Caki2 (cell line): Measurements from ENCODE around the gene OR8B4. TPM values are rescaled to one million over a fixed set of nuclear protein-coding genes. Genes with fewer than 3 reads are reported as not detected.
"Not testable (repeated sequence)": the region's sequence is repeated elsewhere in the genome, so short reads cannot be mapped to it uniquely, and the experiment has no call there.

Experiments used
- DNase-seq: peaks from one replicate; pipeline ENCODE4 v3.0.0-alpha.2; 2015; ENCODE audit warnings: low read depth
- in situ Hi-C: cut with HindIII; loops from 2 replicates; pipeline ENCODE4 v1.10.0; 2016; ENCODE audit warnings: low sequenced_read_pairs, low pct_unique_long_range_greater_than_20kb, mixed read lengths
- total RNA-seq: library from RNA; depleted of rRNA; stranded (reverse); fragments of >200 nt; shearing (Covaris generic); gene quantifications from 2 replicates; pipeline ENCODE4 v1.2.3, GENCODE V29; 2014; ENCODE audit warnings: low replicate concordance; rRNA removed

The OR8B4 gene, protein sequence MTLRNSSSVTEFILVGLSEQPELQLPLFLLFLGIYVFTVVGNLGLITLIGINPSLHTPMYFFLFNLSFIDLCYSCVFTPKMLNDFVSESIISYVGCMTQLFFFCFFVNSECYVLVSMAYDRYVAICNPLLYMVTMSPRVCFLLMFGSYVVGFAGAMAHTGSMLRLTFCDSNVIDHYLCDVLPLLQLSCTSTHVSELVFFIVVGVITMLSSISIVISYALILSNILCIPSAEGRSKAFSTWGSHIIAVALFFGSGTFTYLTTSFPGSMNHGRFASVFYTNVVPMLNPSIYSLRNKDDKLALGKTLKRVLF
- not detected in 2 replicates for total RNA-seq

DNA sequence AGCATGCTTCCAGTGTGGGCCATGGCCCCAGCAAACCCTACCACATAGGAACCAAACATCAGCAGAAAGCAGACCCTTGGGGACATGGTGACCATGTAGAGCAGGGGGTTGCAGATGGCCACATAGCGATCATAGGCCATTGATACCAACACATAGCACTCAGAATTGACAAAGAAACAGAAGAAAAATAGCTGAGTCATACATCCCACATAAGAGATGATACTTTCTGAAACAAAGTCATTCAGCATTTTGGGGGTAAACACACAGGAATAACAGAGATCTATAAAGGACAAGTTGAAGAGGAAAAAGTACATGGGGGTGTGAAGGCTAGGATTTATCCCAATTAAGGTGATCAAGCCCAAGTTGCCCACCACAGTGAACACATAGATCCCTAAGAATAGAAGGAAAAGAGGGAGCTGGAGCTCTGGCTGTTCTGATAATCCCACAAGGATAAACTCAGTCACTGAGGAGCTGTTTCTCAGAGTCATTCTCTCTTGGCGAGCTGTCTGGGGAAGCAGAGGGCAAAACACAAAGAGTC, at the start of gene OR8B4:
Gene OR8B4 (minus strand): TSS at position 488 of the 538 bp plus-strand sequence. CDS start 0 bp downstream, at position 488.
- in situ Hi-C loops, result no loop called here
- no peak for DNase-seq

DNA sequence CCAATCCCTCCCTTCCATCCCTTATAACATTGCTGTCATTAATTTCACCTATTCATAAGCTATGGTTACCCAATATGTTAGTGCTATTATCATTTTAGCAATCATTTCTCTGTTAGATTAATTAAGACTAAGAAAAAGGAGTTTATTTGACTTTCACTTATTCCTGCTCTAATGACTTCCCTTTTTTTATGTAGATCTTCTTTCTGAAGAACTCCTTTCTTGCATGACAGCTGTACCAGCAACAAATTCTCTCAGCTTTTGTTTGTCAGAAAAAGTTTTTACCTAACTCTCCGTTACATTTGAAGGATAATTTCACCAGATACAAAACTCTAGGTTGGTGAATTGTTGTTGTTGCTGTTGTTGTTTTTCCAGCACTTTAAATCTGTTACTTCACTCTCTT, 49.4 kb upstream of the OR8B4 start:
- no peak for DNase-seq

DNA sequence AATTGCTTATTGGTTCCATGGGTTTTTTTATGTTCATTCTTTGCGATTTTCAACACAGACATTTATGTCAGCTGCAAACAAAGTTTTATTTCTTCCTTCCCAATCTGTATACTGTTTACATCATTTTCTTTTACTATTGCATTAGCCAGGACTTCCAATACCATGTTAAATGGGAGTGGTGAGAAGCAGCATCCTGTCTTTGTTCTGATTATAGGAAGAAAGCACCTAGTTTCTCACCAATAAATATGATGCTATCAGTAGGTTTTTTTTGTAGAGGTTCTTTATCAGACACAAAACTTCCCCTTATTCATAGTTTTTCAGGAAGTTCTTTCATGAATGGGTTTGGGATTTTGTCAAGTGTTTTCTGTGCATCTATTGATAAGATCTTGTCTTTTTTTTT, 48.8 kb upstream of the OR8B4 start:
- in situ Hi-C loops, result no loop called here
- no peak for DNase-seq

More for the DNA sequence above, 49.4 kb upstream of the OR8B4 start:
- in situ Hi-C loops, result no loop called here

DNA sequence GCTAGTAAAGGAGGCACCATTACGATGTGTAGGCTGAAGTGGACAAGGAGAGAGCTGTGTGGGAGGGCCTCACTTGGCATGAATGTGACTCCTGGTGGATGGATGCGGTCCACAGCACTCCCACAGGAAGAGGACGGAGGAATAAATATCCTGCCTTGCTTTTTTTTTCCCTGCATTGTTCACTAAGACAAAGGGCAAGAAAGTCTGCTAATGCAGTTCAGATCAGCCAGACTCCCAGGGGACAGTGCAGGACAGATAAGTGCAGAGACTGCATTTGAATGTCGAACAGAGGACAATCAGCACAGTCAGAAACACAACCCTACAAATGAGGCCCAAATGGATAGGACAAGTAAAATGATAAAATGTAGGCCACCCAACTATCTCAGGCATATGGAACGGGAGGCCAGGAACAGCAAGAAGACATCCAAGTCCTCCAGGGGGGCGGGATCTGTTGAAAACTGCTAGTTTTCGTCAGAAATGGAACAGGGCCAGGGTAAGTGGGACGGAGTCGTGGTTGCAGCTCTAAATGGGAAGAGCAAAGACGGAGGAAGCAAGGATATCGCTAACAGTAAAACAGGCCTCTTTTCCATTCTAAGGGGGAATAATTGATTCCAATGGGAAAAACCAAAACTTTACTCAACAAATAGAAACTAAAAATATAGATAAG, 46.0 kb upstream of the OR8B4 start:
- DNase-seq, result no peak
- in situ Hi-C loops, result no loop called here

DNA sequence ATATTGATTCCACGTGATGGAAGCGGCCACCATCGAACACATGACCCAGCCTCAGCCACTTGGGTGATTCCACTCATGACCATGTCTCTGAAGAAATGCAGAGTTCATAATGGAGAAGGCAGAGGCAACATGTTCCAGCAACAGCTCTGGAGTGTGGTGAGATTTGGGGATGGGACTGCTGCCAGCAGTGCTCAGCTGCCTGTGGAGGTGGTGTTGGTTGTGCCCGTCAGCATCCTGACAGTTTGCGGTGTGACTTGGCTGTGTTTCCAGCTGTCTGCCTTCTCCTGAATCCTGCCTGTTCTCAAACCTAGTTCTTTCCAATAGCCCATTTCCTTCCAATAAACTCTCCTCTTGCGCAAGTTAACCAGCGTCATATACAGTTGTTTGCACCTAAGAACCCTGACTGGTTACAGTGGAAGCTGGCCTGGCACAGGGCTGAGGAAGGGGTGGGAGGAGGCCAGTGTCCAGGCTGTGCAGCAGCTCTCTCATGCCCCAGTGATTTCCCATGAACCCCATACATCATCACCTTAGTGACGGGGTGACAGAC, 42.8 kb upstream of the OR8B4 start:
- in situ Hi-C loops, result no loop called here
- no peak for DNase-seq

DNA sequence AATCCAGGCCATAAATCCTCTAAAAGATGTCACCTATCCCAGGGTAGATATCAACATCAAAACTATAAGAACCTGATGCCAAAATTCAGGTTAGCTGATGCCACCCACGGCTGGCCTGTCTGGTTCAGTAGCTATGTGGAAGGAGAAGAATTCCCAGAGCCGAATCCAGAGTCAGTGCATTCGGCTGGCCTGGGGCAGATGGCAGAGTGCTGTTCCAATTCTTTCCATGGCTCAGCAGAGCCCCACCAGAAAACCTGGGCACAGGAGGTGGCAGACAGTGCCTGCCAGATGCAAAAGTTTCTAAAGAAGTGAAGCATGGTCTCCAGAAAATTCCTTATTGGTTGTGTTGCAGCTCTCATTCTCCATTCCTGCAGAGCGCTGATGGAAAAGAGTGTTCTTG, 40.7 kb upstream of the OR8B4 start:
- in situ Hi-C loops, result no loop called here
- no peak for DNase-seq

DNA sequence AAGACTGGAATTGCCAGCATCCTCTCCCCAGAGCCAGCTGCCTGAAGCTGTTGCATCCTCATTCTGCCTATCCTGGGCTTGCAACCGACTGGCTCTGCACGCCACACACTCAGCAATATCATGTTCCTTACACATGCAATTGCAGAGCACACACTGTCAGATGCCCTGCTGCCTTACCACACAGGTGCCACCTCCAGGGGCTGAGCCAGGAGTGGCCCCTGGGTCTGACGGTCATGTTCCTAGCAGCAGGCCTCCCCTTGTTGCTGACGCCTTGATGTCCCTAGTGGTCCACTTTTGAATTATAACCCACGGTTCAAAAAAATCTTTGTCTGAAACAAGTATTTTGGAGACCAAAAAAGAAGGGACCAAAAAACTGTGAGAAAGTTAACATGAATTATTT, 39.3 kb upstream of the OR8B4 start:
- no peak for DNase-seq
- in situ Hi-C loops, result no loop called here

DNA sequence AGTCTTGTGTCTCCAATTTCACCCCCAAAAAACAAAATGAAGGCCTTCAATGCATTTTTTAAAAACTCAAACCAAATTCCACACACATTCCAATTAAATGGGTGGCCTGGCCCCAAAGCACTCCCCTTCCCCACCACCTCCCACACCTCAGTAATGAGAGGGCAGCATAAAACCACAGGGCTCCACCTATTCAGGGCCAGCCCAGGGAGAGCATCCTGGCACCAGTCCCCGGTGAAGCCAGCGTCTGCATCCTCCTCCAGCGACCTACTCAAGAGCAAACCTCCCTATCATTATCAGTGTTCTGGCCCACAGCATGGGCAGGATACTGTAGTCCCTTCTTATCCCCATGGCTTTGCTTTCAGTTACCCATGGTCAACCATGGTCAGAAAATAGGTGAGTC, 38.7 kb upstream of the OR8B4 start:
- no peak for DNase-seq
- in situ Hi-C loops, result no loop called here

DNA sequence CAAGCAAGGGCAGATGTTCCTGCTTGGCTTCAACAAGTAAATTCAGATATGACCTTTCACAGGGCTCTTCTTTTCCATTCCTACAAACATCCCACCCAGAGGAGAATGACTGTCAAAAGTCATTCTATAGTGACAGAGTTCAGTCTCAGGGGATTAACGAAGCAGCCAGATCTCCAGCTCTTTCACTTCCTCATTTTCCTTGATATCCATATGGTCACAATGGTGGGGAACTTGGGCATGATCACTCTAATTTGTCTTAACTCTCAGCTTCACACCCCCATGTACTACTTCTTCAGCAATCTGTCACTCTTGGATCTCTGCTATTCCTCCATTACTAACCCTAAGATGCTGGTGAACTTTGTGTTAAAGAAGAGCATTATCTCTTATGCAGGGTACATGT, 35.8 kb upstream of the OR8B4 start:
- in situ Hi-C loops, result no loop called here
- no peak for DNase-seq

DNA sequence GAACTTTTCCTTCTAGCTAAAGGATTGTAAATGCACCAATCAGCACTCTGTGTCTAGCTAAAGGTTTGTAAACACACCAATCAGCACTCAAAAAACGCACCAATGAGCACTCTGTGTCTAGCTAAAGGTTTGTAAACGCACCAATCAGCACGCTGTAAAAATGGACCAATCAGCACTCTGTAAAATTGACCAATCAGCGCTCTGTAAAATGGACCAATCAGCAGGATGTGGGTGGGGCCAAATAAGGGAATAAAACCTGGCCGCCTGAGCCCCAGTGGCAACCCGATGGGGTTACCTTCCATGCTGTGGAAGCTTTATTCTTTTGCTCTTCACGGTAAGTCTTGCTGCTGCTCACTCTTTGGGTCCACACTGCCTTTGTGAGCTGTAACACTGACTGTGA, 34.7 kb upstream of the OR8B4 start:
- DNase-seq, in situ Hi-C loops: not testable (repeated sequence)

DNA sequence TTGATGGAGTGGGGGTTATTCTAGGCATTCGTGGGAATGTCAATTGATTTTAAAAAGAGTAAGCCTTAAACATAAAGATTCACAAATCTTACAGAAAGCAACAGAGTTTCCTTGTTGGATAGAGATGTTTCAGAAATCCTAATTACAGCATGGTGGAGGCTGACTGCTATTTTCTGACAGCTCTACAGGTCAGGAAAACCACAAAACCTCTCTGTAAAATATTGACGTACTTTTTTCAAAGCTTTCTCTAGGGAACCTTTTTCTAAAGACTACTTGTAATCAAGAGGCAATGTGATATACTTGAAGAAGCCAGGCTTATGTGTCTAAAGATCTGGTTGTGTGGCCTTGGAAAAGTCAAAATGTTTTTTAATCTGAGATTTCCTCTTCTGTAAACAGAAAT, 29.9 kb upstream of the OR8B4 start:
- in situ Hi-C loops, result no loop called here
- DNase-seq, result no peak

DNA sequence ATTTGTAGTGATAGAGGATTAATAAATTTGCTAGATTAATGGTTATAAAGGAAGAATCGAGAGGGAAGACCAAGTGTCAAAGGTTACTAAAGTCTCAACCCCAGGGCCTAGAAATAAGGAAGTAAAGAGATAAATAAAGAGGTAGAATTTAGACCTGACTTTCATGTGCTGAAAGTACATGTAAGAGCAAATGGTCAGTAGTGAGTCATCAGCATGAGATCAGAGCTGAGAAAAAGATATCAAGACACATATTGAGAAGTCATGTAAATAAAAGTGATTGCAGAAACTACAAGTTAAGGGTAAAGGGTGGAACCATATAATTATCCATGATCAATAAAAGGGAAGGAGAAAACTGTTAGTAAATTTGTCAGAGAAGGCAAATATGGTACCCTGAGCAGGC, 22.2 kb upstream of the OR8B4 start:
- DNase-seq, result no peak
- in situ Hi-C loops, result no loop called here

DNA sequence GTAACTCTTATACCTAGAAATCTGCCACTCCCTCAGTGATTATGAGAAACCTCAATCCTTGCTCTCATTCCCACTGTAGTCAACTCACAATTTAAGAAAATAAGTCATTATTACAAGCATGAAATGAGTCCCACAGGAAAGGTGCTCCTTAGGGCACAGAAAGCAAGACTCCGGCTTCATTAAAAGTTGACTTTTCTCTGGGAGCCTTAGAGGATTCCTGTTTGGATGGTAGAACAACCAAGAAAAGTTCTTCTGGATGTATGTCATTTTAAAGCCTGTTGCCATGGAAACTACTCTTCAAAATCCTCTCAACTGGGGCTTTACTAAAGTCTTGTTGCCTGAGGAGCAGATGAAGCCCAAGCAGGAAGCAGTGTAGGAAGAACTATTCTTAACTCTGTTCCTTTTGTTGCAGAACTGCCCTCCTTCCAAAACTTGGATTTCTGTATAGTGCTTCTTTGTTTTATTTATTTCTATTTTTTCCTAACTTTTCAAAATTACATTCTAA, 21.0 kb upstream of the OR8B4 start, which contains the start of gene OR8B8:
Gene OR8B8 (minus strand): TSS at position 51 of the 505 bp plus-strand sequence. CDS start 4,611 bp downstream, outside the sequence.
- in situ Hi-C loops, result no loop called here
- no peak for DNase-seq

DNA sequence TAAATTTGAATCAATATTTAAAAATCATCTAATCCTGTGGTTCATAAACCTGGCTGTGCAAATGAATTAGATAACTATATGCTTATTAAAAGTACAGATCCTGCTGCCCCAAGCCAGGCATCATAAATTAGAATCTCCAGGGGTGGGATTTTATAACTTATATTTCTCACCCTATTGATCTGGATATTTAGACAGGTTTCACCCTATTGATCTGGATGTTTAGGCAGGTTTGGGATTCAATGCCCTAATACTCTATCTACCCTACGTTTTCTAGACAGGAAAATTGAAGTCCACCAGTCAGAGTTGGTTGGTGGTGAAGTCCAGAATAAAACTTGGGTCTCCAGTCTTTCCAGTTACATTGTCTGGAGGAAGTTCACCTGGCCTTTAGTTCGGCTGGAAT, 18.2 kb upstream of the OR8B4 start:
- no peak for DNase-seq
- in situ Hi-C loops, result no loop called here

DNA sequence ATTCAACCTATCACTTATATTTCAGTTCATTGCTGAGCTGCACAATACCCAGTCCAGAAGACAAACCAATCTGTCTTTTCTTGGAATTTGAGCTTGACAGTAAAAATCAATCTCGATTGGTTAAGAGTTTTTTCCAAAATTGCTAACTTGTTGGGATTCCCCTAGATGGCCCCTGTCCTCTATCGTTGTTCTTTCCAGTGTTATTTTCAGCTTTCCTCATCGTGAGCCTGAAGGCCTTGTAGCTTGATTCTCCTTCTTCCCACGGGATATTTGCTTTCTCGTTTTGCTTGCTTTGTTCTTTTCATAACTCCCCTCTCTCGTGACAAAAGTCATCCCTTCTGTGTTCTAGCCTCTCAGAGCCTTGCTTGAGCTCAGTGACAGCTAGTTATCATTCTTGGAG, 17.8 kb upstream of the OR8B4 start:
- in situ Hi-C loops, result no loop called here
- DNase-seq, result no peak

DNA sequence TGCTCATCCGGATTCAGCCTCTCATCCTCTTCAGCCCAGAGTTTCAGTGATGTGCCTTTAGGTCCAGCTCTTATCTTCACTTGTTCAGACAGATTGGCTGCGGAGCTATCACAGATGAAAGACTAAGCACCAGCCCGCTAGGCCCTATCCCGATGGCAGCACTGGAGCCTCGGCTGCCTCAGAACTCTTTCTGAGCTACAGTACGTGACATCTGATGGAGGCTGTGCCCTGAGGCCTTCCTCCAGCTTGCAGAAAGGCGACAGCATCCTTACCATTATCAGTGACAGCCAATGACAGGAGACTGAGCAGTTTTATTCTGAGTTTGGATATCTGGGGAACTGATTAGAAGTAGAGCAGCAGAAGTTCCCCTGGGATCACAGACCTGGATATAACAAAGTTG, 16.8 kb upstream of the OR8B4 start:
- no peak for DNase-seq
- in situ Hi-C loops, result no loop called here

DNA sequence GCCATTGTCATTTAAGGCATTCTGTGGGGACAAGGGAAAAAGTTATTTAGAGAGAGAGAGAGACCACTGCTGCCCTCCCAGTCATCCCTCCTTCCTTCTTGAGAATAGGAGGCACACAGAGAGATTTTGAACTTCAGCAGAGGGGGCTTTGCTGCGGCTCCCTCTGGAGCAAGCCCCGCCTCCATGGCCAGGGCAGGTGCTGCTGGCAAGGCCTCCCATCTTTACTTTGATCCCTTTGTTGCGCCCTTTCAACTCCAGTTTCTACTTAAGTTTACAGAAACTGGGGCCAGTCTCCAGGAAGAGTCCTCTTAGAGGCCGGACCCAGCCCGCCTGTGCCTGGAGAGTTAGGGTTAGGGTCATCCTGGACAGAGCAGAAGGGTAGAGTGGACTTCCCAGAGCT, 16.4 kb upstream of the OR8B4 start:
- in situ Hi-C loops, result no loop called here
- DNase-seq, result no peak

DNA sequence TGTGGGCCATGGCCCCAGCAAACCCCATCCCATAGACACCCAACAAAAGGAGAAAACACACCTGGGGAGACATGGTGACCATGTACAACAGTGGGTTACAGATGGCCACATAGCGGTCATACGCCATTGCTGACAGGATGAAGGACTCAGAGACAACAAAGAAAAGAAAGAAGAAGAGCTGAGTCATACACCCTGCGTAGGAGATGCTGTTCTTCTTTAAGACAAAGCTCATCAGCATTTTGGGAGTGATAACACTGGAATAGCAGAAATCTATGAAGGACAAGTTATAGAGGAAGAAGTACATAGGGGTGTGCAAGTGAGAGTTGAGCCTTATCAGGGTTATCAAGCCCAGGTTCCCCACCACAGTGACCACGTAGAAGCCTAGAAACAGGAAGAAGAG, 15.9 kb upstream of the OR8B4 start:
- DNase-seq, result no peak
- in situ Hi-C loops, result no loop called here

DNA sequence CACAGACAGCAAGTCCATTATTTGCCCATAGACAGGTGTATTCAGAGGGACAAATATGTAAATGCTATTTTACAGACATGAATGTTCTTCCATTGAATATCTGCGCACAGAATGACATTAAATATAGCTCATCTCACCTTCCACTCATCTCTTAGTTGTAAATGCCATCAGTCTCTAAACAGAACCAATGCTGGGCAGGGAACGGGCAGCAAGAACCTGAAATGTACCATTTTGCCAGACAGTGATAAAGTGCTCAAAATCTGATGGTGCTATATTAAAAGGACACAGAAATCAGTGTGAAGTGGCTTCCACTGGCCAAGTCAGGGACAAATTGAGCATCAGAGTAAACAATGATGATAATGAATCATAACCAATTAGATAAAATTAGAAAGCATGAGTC, 10.0 kb upstream of the OR8B4 start:
- no peak for DNase-seq
- in situ Hi-C loops, result no loop called here
